HepG2 (cell line): ENCODE data around the gene TUBGCP3. TPM values are rescaled to one million over a fixed set of nuclear protein-coding genes. Genes with fewer than 3 reads are reported as not detected.

ENCODE experiments used
- ATAC-seq: fragments of 200-7000 bp; cut with Tn5 transposase; 3 replicates; pipeline ENCODE4 v1.9.1; 2020; ENCODE audit warnings: mild to moderate bottlenecking, moderate library complexity
- BruUV-seq: library from RNA; stranded (reverse); fragments of 400-500 nt; replicated peaks from 2 replicates; lab custom pipeline; 2021; lab: Mats Ljungman, UMichigan
- CTCF ChIA-PET: fragments of 300-600 bp; formaldehyde crosslinking; extraction: SDS; loops from one replicate; lab custom pipeline; 2021; ENCODE audit warnings: low total read pairs, inconsistent platforms, low intra/inter-chr PET ratio; lab: Yijun Ruan, JAX
- POLR2A ChIA-PET: fragments of 350-600 bp; sonication (Branson Sonifier 250); formaldehyde crosslinking; loops from one replicate; lab custom pipeline; 2020; ENCODE audit warnings: antibody characterized with exemption, inconsistent platforms; lab: Yijun Ruan, JAX
- DNase-seq: peaks from one replicate; pipeline ENCODE4 v3.0.0-alpha.2; 2015; ENCODE audit warnings: low spot score
- FAIRE-seq: peaks from 3 replicates; lab custom pipeline; 2011; peaks lifted over from hg19 to GRCh38; lab: Jason Lieb, UNC
- H2AFZ ChIP-seq: one replicate; pipeline ENCODE4 v1.6.1; 2011; ENCODE audit warnings: low read length, inconsistent platforms
- H3K27ac ChIP-seq: fragments of 300-600 bp; 3 replicates; pipeline ENCODE4 v1.8.0; 2011; ENCODE audit warnings: mixed run types, mild to moderate bottlenecking, mixed read lengths, low read length, inconsistent platforms; ENCODE audit not compliant: insufficient read depth; ENCODE audit errors: extremely low read length
- H3K27me3 ChIP-seq, 2 experiments: fragments of 200-600 bp in 1 of 2; 2 replicates in 1 of 2; 3 replicates in 1 of 2; pipeline versions ENCODE4 v1.6.0 to v1.8.0; 2011; ENCODE audit warnings: low read length in 2 of 2, mild to moderate bottlenecking in 2 of 2, moderate library complexity in 2 of 2, inconsistent platforms in 1 of 2; ENCODE audit not compliant: insufficient read depth in 2 of 2, control insufficient read depth in 1 of 2
- H3K36me3 ChIP-seq, 2 experiments: fragments of 200-600 bp in 1 of 2; replicated peaks in 1 of 2; 2 replicates in 1 of 2; 3 replicates in 1 of 2; pipeline versions ENCODE4 v1.5.1 to v1.8.0; 2011; ENCODE audit warnings: low read length in 2 of 2, inconsistent platforms in 1 of 2; ENCODE audit not compliant: insufficient read depth in 2 of 2, control insufficient read depth in 1 of 2
- H3K4me1 ChIP-seq: 2 replicates; pipeline ENCODE4 v1.5.1; 2012; ENCODE audit warnings: low read length, inconsistent platforms; ENCODE audit not compliant: insufficient read depth
- H3K4me2 ChIP-seq: 2 replicates; pipeline ENCODE4 v1.6.0; 2011; ENCODE audit warnings: low read depth, low read length, inconsistent platforms
- H3K4me3 ChIP-seq, 3 experiments: fragments of 200-600 bp in 1 of 3; sonication (generic), shearing (Covaris generic) in 1 of 3; replicated peaks in 1 of 3; 2 replicates each; pipeline ENCODE4 v1.5.1; 2011 to 2016; ENCODE audit warnings: low read length in 3 of 3, inconsistent platforms in 2 of 3, low read depth in 2 of 3, mild to moderate bottlenecking in 2 of 3, control low read depth in 1 of 3, mixed read lengths in 1 of 3; ENCODE audit not compliant: insufficient read depth in 1 of 3
- H3K79me2 ChIP-seq: one replicate; pipeline ENCODE4 v1.6.1; 2011; ENCODE audit warnings: low read length, inconsistent platforms; ENCODE audit not compliant: insufficient read depth
- H3K9ac ChIP-seq: 2 replicates; pipeline ENCODE4 v1.6.0; 2011; ENCODE audit warnings: mild to moderate bottlenecking, low read depth, low read length, inconsistent platforms; ENCODE audit not compliant: insufficient read depth
- H3K9me3 ChIP-seq: 2 replicates; pipeline ENCODE4 v1.5.1; 2012; ENCODE audit warnings: mild to moderate bottlenecking, low read length
- H4K20me1 ChIP-seq: 2 replicates; pipeline ENCODE4 v1.6.0; 2011; ENCODE audit warnings: inconsistent platforms, mild to moderate bottlenecking, low read length, moderate library complexity; ENCODE audit not compliant: insufficient read depth
- ARID2 ChIP-seq: sonication (generic); formaldehyde crosslinking; IDR thresholded peaks from 2 replicates; pipeline ENCODE4 v1.8.1; 2022; ENCODE audit warnings: mild to moderate bottlenecking, missing genetic modification reagents, borderline replicate concordance
- ASH2L ChIP-seq: fragments of 300-600, 200-600 bp; sonication (generic); IDR thresholded peaks from 2 replicates; pipeline ENCODE4 v1.7.0; 2017; ENCODE audit warnings: low read depth, mild to moderate bottlenecking, moderate library complexity, mixed read lengths, low read length; ENCODE audit not compliant: insufficient read length
- JUND ChIP-seq: sonication (generic); formaldehyde crosslinking; IDR thresholded peaks from 2 replicates; pipeline ENCODE4 v1.8.0; 2022; ENCODE audit warnings: mild to moderate bottlenecking, missing genetic modification reagents
- KAT2B ChIP-seq: fragments of 150-350 bp; IDR thresholded peaks from 2 replicates; pipeline ENCODE4 v1.6.1; 2014; ENCODE audit warnings: low read depth, low read length, borderline replicate concordance
- POLR2AphosphoS5 ChIP-seq: IDR thresholded peaks from 2 replicates; pipeline ENCODE4 v1.6.1; 2012; ENCODE audit warnings: low read depth, low read length
- SALL1 ChIP-seq: sonication (generic); formaldehyde crosslinking; IDR thresholded peaks from 2 replicates; pipeline ENCODE4 v1.8.0; 2022; ENCODE audit warnings: mild to moderate bottlenecking, missing genetic modification reagents
- SALL2 ChIP-seq: sonication (generic); formaldehyde crosslinking; IDR thresholded peaks from 2 replicates; pipeline ENCODE4 v1.8.1; 2023; ENCODE audit warnings: mild to moderate bottlenecking, missing genetic modification reagents, inconsistent platforms
- SIN3A ChIP-seq: IDR thresholded peaks from 2 replicates; pipeline ENCODE4 v1.6.1; 2011; ENCODE audit warnings: low read depth, mild to moderate bottlenecking, control low read depth, low read length, borderline replicate concordance
- SPEN ChIP-seq: sonication (generic); formaldehyde crosslinking; IDR thresholded peaks from 2 replicates; pipeline ENCODE4 v1.5.1; 2020; ENCODE audit warnings: low read depth, mild to moderate bottlenecking, missing genetic modification reagents
- TCF12 ChIP-seq, 2 experiments: fragments of 450-650 bp in 1 of 2; sonication (generic) in 1 of 2; formaldehyde crosslinking in 1 of 2; IDR thresholded peaks; 2 replicates each; pipeline versions ENCODE4 v1.6.1 to v1.8.0; 2017 to 2022; ENCODE audit warnings: antibody characterized with exemption in 1 of 2, mild to moderate bottlenecking in 1 of 2, missing genetic modification reagents in 1 of 2, moderate library complexity in 1 of 2
- THAP11 ChIP-seq: IDR thresholded peaks from 2 replicates; pipeline ENCODE4 v1.6.1; 2016; ENCODE audit warnings: missing biosample characterization, missing genetic modification reagents
- ZNF317 ChIP-seq: sonication (generic); formaldehyde crosslinking; IDR thresholded peaks from 2 replicates; pipeline ENCODE4 v1.5.0; 2020; ENCODE audit warnings: mild to moderate bottlenecking, missing genetic modification reagents
- ZNF441 ChIP-seq: sonication (generic); formaldehyde crosslinking; IDR thresholded peaks from 2 replicates; pipeline ENCODE4 v1.7.0; 2021; ENCODE audit warnings: missing genetic modification reagents, borderline replicate concordance
- ZNF512B ChIP-seq: sonication (generic); formaldehyde crosslinking; IDR thresholded peaks from 2 replicates; pipeline ENCODE4 v1.5.1; 2020; ENCODE audit warnings: missing genetic modification reagents, mild to moderate bottlenecking, borderline replicate concordance
- ZNF576 ChIP-seq: sonication (generic); formaldehyde crosslinking; IDR thresholded peaks from 2 replicates; pipeline ENCODE4 v1.4.0; 2020; ENCODE audit warnings: mild to moderate bottlenecking, missing genetic modification reagents
- ZNF580 ChIP-seq: IDR thresholded peaks from 2 replicates; pipeline ENCODE4 v1.6.1; 2016; ENCODE audit warnings: low read depth, borderline replicate concordance
- ZNF670 ChIP-seq: sonication (generic); formaldehyde crosslinking; IDR thresholded peaks from 2 replicates; pipeline ENCODE4 v1.8.0; 2022; ENCODE audit warnings: mild to moderate bottlenecking, missing genetic modification reagents, borderline replicate concordance
- WGBS: methylation state at CpG from one replicate; pipeline ENCODE4 v1.1.6; 2017; ENCODE audit warnings: low lambda C conversion rate; 5-methylcytosine and 5-hydroxymethylcytosine counted together
- in situ Hi-C: cut with HindIII; loops from 2 replicates; pipeline ENCODE4 v1.10.0; 2017; ENCODE audit warnings: low pct_unique_long_range_greater_than_20kb; ENCODE audit not compliant: extremely low pct_ligation_motif_present
- intact Hi-C: fragments of 100-400 bp; cut with micrococcal nuclease; formaldehyde crosslinking; loops from one replicate; pipeline ENCODE4 v1.10.0; 2022; ENCODE audit not compliant: unreplicated experiment
- polyA plus RNA-seq, 8 experiments: library from polyadenylated mRNA; depleted of rRNA in 3 of 8; stranded (reverse) in 7 of 8; unstranded in 1 of 8; fragments of >200 nt; fragmentation: Illumina TruSeq in 4 of 8; extraction: Trizol in 4 of 8; gene quantifications; 2 replicates each; pipeline versions ENCODE4 v1.2.1 to v1.2.3, GENCODE V29; 2011 to 2016; ENCODE audit warnings: low read depth in 4 of 8, missing spikeins in 1 of 8, mixed read lengths in 1 of 8; ENCODE audit not compliant: insufficient read depth in 1 of 8
- total RNA-seq, 5 experiments: library from RNA; depleted of rRNA; stranded (reverse); fragments of >200 nt; fragmentation: Illumina TruSeq; extraction: Trizol; gene quantifications; 2 replicates each; pipeline ENCODE4 v1.2.3, GENCODE V29; 2016; ENCODE audit warnings: low read depth in 1 of 5
- TF ChIP-seq, protein P1 (sequence below): IDR thresholded peaks from 2 replicates; pipeline ENCODE4 v1.6.1; 2016; ENCODE audit warnings: missing compliant biosample characterization, missing genetic modification reagents, borderline replicate concordance

TUBGCP3 gene
- total and polyA plus RNA-seq, 2 of the 13 experiments (the other 11 are each of a cell fraction or from before 2014, with no cell fraction given): 12.6 to 15.5 TPM

DNA sequence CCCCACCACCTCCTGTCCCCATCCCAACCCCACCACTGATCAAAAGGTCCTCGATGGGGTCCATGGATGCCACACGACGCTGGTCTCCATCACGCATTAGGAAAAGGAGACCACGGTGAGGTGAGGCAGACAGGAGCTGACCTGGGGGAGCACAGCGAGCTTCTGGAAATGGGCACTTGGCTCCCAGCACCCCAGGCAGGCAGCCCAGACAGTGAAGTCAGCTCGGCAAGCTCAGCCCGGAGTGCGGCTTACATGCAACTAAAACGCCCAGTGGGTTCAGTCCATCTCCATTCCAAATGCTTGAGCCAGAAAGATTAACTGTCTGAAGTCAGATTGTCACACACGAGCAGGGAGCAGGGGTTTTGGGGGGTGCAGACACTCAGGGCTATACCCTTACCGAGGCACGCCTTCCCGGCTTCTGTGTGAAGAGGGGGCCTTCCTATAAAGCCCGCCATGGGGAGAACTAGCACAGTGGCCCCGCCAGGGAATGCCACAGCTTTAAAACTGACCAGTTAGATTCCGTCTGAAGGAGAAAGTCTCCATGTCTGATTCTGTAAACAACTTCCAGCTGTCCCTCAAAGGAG lies 132.4 kb downstream of the TUBGCP3 start:
- Histone ChIP-seq H3K9ac (no peak overlapping the region), H2AFZ (no peak overlapping the region), H3K27ac (no peak overlapping the region), H3K9me3 (no peaks in the 10 kb centered on the region), H3K79me2 (no peaks in the 10 kb centered on the region), H3K4me2 (no peak overlapping the region), H4K20me1 (no peaks in the 10 kb centered on the region), H3K36me3 (no peaks in the 10 kb centered on the region), H3K4me3 (no peak overlapping the region), H3K4me1 (no peaks in the 10 kb centered on the region), H3K27me3 (peaks cover 20 to 69% of the 10 kb centered on the region in 2 experiments)
- in situ Hi-C loops (no loop called here), intact Hi-C loops (no loop called here)
- no TSS peak for BruUV-seq
- FAIRE-seq: no peak
- DNase-seq: no peak
- ChIA-PET CTCF (no interaction called here), POLR2A (no interaction called here)
- WGBS: 16% methylated on average over 10 of the region's 17 CpGs
- no peak for TF ChIP-seq ZNF512B (CRISPR knock-in tag)
- no peak for TF ChIP-seq SIN3A
- TF ChIP-seq SPEN: no peak
- no peak for TF ChIP-seq ARID2 (CRISPR knock-in tag)
- TF ChIP-seq, protein P1, sequence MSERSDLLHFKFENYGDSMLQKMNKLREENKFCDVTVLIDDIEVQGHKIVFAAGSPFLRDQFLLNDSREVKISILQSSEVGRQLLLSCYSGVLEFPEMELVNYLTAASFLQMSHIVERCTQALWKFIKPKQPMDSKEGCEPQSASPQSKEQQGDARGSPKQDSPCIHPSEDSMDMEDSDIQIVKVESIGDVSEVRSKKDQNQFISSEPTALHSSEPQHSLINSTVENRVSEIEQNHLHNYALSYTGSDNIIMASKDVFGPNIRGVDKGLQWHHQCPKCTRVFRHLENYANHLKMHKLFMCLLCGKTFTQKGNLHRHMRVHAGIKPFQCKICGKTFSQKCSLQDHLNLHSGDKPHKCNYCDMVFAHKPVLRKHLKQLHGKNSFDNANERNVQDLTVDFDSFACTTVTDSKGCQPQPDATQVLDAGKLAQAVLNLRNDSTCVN (CRISPR knock-in tag): no peak
- no peak for TF ChIP-seq ZNF670 (CRISPR knock-in tag)
- TF ChIP-seq SALL2: no peak
- no peak for TF ChIP-seq POLR2AphosphoS5
- no peak for TF ChIP-seq ZNF317 (CRISPR knock-in tag)
- no peak for TF ChIP-seq ASH2L
- TF ChIP-seq KAT2B: no peak
- no peak for TF ChIP-seq TCF12 (IDR thresholded peaks at IDR 0.05)
- TF ChIP-seq TCF12 (CRISPR knock-in tag; IDR thresholded peaks at IDR 0.05): no peak
- no peak for TF ChIP-seq SALL1 (CRISPR knock-in tag)
- TF ChIP-seq ZNF441 (CRISPR knock-in tag): no peak
- TF ChIP-seq ZNF580 (CRISPR knock-in tag): no peak
- no peak for TF ChIP-seq THAP11 (CRISPR knock-in tag)
- no peak for TF ChIP-seq JUND (CRISPR knock-in tag)
- TF ChIP-seq ZNF576 (CRISPR knock-in tag): no peak
- no peak for ATAC-seq
